ENCODE results near the gene MLLT6.

- TF ChIP-seq CTCF (conservative IDR thresholded peaks at IDR 0.05) (no peak), EZH2 (IDR thresholded peaks at IDR 0.05; ENCODE audit: low read depth) (no peak)
These were observed 45.4 kb downstream of the MLLT6 start for GRCh38 chr17:38750312-38751121.

Data from PC-9 (cell line).